Mammary epithelial cell (primary cell): Measurements from ENCODE around the gene THAP4.

Experiments used
- CTCF ChIP-seq, 2 donors: IDR thresholded peaks in 1 of 2; conservative IDR thresholded peaks in 1 of 2; 2 replicates each; pipeline ENCODE4 v1.5.1; 2011 to 2012; ENCODE audit warnings: inconsistent platforms in 2 of 2, low read length in 2 of 2, mild to moderate bottlenecking in 2 of 2, control low read depth in 1 of 2, low read depth in 1 of 2; ENCODE audit not compliant: insufficient read depth in 1 of 2; ENCODE audit errors: extremely low read depth in 1 of 2
- EZH2 ChIP-seq: IDR thresholded peaks from 2 replicates; pipeline ENCODE4 v1.6.1; 2012; ENCODE audit warnings: low read length, inconsistent platforms, borderline replicate concordance

- no peak for TF ChIP-seq CTCF (conservative IDR thresholded peaks at IDR 0.05 in 1 of 2, IDR thresholded peaks at IDR 0.05 in 1 of 2; ENCODE audit: extremely low read depth in 1 of 2, insufficient read depth in 1 of 2, low read depth in 1 of 2, low read length in 2 of 2)
- no peak for TF ChIP-seq EZH2
Measured at GRCh38 chr2:241559323-241560161, 77.4 kb downstream of the THAP4 start.
